CD4-positive, CD25-positive, alpha-beta regulatory T cell (primary cell): ENCODE results near the gene NME3. TPM values are rescaled to one million over a fixed set of nuclear protein-coding genes. Genes with fewer than 3 reads are reported as not detected.

ENCODE experiments used
- ATAC-seq, 2 donors: fragments of 150-1000 bp; cut with Tn5 transposase; one replicate each; pipeline ENCODE4 v1.10.0; 2021; ENCODE audit warnings: low read depth in 2 of 2, moderate number of reproducible peaks in 2 of 2, moderate library complexity in 1 of 2
- DNase-seq, 3 donors: peaks; one replicate each; pipeline versions ENCODE4 v3.0.0 to v3.0.0-alpha.2; 2012 to 2022; ENCODE audit warnings: mixed read lengths in 1 of 3
- H3K27ac ChIP-seq: one replicate; pipeline ENCODE4 v1.7.0; 2013; ENCODE audit warnings: mild to moderate bottlenecking, low read length; ENCODE audit not compliant: insufficient read depth, poor library complexity, severe bottlenecking
- H3K27me3 ChIP-seq: one replicate; pipeline ENCODE4 v1.7.0; 2013; ENCODE audit warnings: low read length; ENCODE audit not compliant: control insufficient read depth, insufficient read depth
- H3K36me3 ChIP-seq: one replicate; pipeline ENCODE4 v1.7.0; 2013; ENCODE audit warnings: mild to moderate bottlenecking, low read length, moderate library complexity; ENCODE audit not compliant: control insufficient read depth, insufficient read depth
- H3K4me1 ChIP-seq: 2 replicates; pipeline ENCODE4 v1.7.0; 2013; ENCODE audit warnings: mild to moderate bottlenecking, low read length; ENCODE audit not compliant: insufficient read depth, control insufficient read depth, poor library complexity, severe bottlenecking
- H3K4me3 ChIP-seq: one replicate; pipeline ENCODE4 v1.7.0; 2013; ENCODE audit warnings: low read depth, mild to moderate bottlenecking, low read length, moderate library complexity
- H3K9me3 ChIP-seq, 2 experiments: 1 replicate in 1 of 2; 2 replicates in 1 of 2; pipeline ENCODE4 v1.7.0; 2013; ENCODE audit warnings: low read length in 2 of 2, mild to moderate bottlenecking in 1 of 2, moderate library complexity in 1 of 2; ENCODE audit not compliant: control insufficient read depth in 2 of 2
- H3K27ac Mint-ChIP-seq, 3 donors: one replicate each; pipeline ENCODE4 v1.8.0; 2020 to 2022; ENCODE audit warnings: mild to moderate bottlenecking in 3 of 3, mixed read lengths in 3 of 3, moderate library complexity in 2 of 3
- H3K27me3 Mint-ChIP-seq: one replicate; pipeline ENCODE4 v1.8.0; 2022; ENCODE audit warnings: mild to moderate bottlenecking, mixed read lengths
- H3K36me3 Mint-ChIP-seq: one replicate; pipeline ENCODE4 v1.8.0; 2020; ENCODE audit warnings: mixed read lengths
- H3K4me1 Mint-ChIP-seq, 4 donors: one replicate each; pipeline ENCODE4 v1.8.0; 2020 to 2022; ENCODE audit warnings: mixed read lengths in 4 of 4, mild to moderate bottlenecking in 1 of 4
- H3K4me3 Mint-ChIP-seq, 4 donors: one replicate each; pipeline ENCODE4 v1.8.0; 2020 to 2022; ENCODE audit warnings: mild to moderate bottlenecking in 4 of 4, mixed read lengths in 4 of 4, moderate library complexity in 3 of 4
- H3K9me3 Mint-ChIP-seq, 7 donors: one replicate each; pipeline ENCODE4 v1.8.0; 2020 to 2022; ENCODE audit warnings: mixed read lengths in 7 of 7, mild to moderate bottlenecking in 3 of 7, moderate library complexity in 2 of 7
- polyA plus RNA-seq, 4 donors: library from polyadenylated mRNA; unstranded; fragments of 300-500 nt; fragmentation: Illumina TruSeq; gene quantifications; one replicate each; pipeline ENCODE4 v1.2.3, GENCODE V29; 2021
- total RNA-seq: library from RNA; stranded (reverse); gene quantifications from one replicate; pipeline ENCODE4 v1.2.3, GENCODE V29; 2022

NME3 gene
- total and polyA plus RNA-seq, 5 donors from 2014 or later: 45.1 to 101 (median 74.7) TPM

GRCh38 chr16:1754204-1754603, 17.1 kb downstream of the NME3 start:
- H3K27ac ChIP-seq: no peak overlapping the region
- H3K36me3 ChIP-seq: peaks cover 24% of the 10 kb centered on the region
- peaks cover 0 to 7% (median 2%) of the 10 kb centered on the region in 4 donors for H3K4me1 Mint-ChIP-seq
- no peaks in the 10 kb centered on the region for H3K9me3 ChIP-seq
- peaks cover 0 to 4% (median 0%) of the 10 kb centered on the region in 7 donors for H3K9me3 Mint-ChIP-seq
- no peak overlapping the region for H3K4me3 ChIP-seq
- no peak overlapping the region for H3K4me3 Mint-ChIP-seq
- no peaks in the 10 kb centered on the region for H3K4me1 ChIP-seq
- ATAC-seq: no peak
- no peak for DNase-seq
- peaks cover 11% of the 10 kb centered on the region for H3K36me3 Mint-ChIP-seq
- H3K27me3 ChIP-seq: no peaks in the 10 kb centered on the region
- no peaks in the 10 kb centered on the region for H3K27me3 Mint-ChIP-seq
- no peak overlapping the region for H3K27ac Mint-ChIP-seq

- Histone ChIP-seq H3K4me1 (no peaks in the 10 kb centered on the region), H3K4me3 (no peak overlapping the region), H3K36me3 (peaks cover 38% of the 10 kb centered on the region), H3K9me3 (no peaks in the 10 kb centered on the region), H3K27ac (no peak overlapping the region), H3K27me3 (no peaks in the 10 kb centered on the region)
- Mint-ChIP-seq H3K4me3 (no peak overlapping the region), H3K9me3 (peaks cover 0 to 2% (median 0%) of the 10 kb centered on the region in 7 donors), H3K27ac (no peak overlapping the region), H3K36me3 (peaks cover 17% of the 10 kb centered on the region), H3K27me3 (no peaks in the 10 kb centered on the region), H3K4me1 (peaks cover 0 to 7% (median 2%) of the 10 kb centered on the region in 4 donors)
- DNase-seq (no peak), ATAC-seq (no peak)
These were observed 18.5 kb downstream of the NME3 start for GRCh38 chr16:1752853-1753252.

- H3K27ac ChIP-seq: no peak overlapping the region
- peaks cover 47% of the 10 kb centered on the region for H3K36me3 ChIP-seq
- H3K36me3 Mint-ChIP-seq: peaks cover 17% of the 10 kb centered on the region
- H3K4me3 Mint-ChIP-seq: no peak overlapping the region
- no peaks in the 10 kb centered on the region for H3K27me3 ChIP-seq
- peaks cover 0 to 2% (median 0%) of the 10 kb centered on the region in 7 donors for H3K9me3 Mint-ChIP-seq
- H3K27ac Mint-ChIP-seq: no peak overlapping the region
- no peaks in the 10 kb centered on the region for H3K27me3 Mint-ChIP-seq
- H3K4me1 Mint-ChIP-seq: peaks cover 0 to 6% (median 2%) of the 10 kb centered on the region in 4 donors
- no peak for DNase-seq
- no peaks in the 10 kb centered on the region for H3K4me1 ChIP-seq
- ATAC-seq: no peak
- H3K4me3 ChIP-seq: no peak overlapping the region
- no peaks in the 10 kb centered on the region for H3K9me3 ChIP-seq
These were observed 19.4 kb downstream of the NME3 start for GRCh38 chr16:1751946-1752345.

GRCh38 chr16:1749152-1750117, 21.9 kb downstream of the NME3 start:
- Histone ChIP-seq H3K4me1 (no peaks in the 10 kb centered on the region), H3K36me3 (peaks cover 66% of the 10 kb centered on the region), H3K9me3 (no peaks in the 10 kb centered on the region), H3K27ac (no peak overlapping the region), H3K4me3 (no peak overlapping the region), H3K27me3 (no peaks in the 10 kb centered on the region)
- H3K36me3 Mint-ChIP-seq: peaks cover 14% of the 10 kb centered on the region
- no peak for DNase-seq
- no peak overlapping the region for H3K27ac Mint-ChIP-seq
- ATAC-seq: no peak
- peak overlapping the region in 1 of 4 donors; percentile 27 for H3K4me3 Mint-ChIP-seq
- no peaks in the 10 kb centered on the region for H3K27me3 Mint-ChIP-seq
- peaks cover 0 to 2% (median 0%) of the 10 kb centered on the region in 7 donors for H3K9me3 Mint-ChIP-seq
- H3K4me1 Mint-ChIP-seq: peaks cover 0 to 5% (median 1%) of the 10 kb centered on the region in 4 donors

GRCh38 chr16:1747934-1748333, 23.4 kb downstream of the NME3 start:
- H3K27me3 Mint-ChIP-seq: no peaks in the 10 kb centered on the region
- H3K36me3 Mint-ChIP-seq: peaks cover 14% of the 10 kb centered on the region
- DNase-seq (no peak), ATAC-seq (no peak)
- H3K9me3 Mint-ChIP-seq: peaks cover 0 to 2% (median 0%) of the 10 kb centered on the region in 7 donors
- no peak overlapping the region for H3K4me3 ChIP-seq
- H3K27me3 ChIP-seq: no peaks in the 10 kb centered on the region
- no peak overlapping the region for H3K27ac ChIP-seq
- H3K9me3 ChIP-seq: no peaks in the 10 kb centered on the region
- H3K36me3 ChIP-seq: peaks cover 67% of the 10 kb centered on the region
- no peaks in the 10 kb centered on the region for H3K4me1 ChIP-seq
- H3K4me1 Mint-ChIP-seq: peaks cover 0 to 3% (median 1%) of the 10 kb centered on the region in 4 donors
- H3K27ac Mint-ChIP-seq: no peak overlapping the region
- no peak overlapping the region for H3K4me3 Mint-ChIP-seq

GRCh38 chr16:1746693-1747195, 24.6 kb downstream of the NME3 start:
- no peak for DNase-seq
- no peak overlapping the region for H3K27ac ChIP-seq
- no peaks in the 10 kb centered on the region for H3K4me1 ChIP-seq
- H3K36me3 ChIP-seq: peaks cover 55% of the 10 kb centered on the region
- Mint-ChIP-seq H3K4me1 (peaks cover 0 to 2% (median 0%) of the 10 kb centered on the region in 4 donors), H3K4me3 (no peak overlapping the region), H3K36me3 (peaks cover 9% of the 10 kb centered on the region), H3K27ac (no peak overlapping the region), H3K9me3 (no peaks in the 10 kb centered on the region), H3K27me3 (no peaks in the 10 kb centered on the region)
- H3K4me3 ChIP-seq: no peak overlapping the region
- H3K27me3 ChIP-seq: no peaks in the 10 kb centered on the region
- H3K9me3 ChIP-seq: no peaks in the 10 kb centered on the region
- no peak for ATAC-seq

GRCh38 chr16:1745900-1746692, 25.2 kb downstream of the NME3 start:
- Mint-ChIP-seq H3K9me3 (no peaks in the 10 kb centered on the region), H3K36me3 (peaks cover 9% of the 10 kb centered on the region), H3K4me3 (no peak overlapping the region), H3K27me3 (no peaks in the 10 kb centered on the region), H3K4me1 (peaks cover 0 to 2% (median 0%) of the 10 kb centered on the region in 4 donors), H3K27ac (no peak overlapping the region)
- DNase-seq: no peak
- peaks cover 48% of the 10 kb centered on the region for H3K36me3 ChIP-seq
- H3K4me1 ChIP-seq: no peaks in the 10 kb centered on the region
- no peak for ATAC-seq
- H3K9me3 ChIP-seq: no peaks in the 10 kb centered on the region
- H3K27ac ChIP-seq: no peak overlapping the region
- H3K27me3 ChIP-seq: no peaks in the 10 kb centered on the region
- no peak overlapping the region for H3K4me3 ChIP-seq
